Measurements from ENCODE around the gene LRRN2. TPM values are rescaled to one million over a fixed set of nuclear protein-coding genes. Genes with fewer than 3 reads are reported as not detected.
"Not testable (repeated sequence)": the region's sequence is repeated elsewhere in the genome, so short reads cannot be mapped to it uniquely, and the experiment has no call there.

LRRN2 gene
- total RNA-seq, 1 experiment from 2014 or later = not detected

DNA sequence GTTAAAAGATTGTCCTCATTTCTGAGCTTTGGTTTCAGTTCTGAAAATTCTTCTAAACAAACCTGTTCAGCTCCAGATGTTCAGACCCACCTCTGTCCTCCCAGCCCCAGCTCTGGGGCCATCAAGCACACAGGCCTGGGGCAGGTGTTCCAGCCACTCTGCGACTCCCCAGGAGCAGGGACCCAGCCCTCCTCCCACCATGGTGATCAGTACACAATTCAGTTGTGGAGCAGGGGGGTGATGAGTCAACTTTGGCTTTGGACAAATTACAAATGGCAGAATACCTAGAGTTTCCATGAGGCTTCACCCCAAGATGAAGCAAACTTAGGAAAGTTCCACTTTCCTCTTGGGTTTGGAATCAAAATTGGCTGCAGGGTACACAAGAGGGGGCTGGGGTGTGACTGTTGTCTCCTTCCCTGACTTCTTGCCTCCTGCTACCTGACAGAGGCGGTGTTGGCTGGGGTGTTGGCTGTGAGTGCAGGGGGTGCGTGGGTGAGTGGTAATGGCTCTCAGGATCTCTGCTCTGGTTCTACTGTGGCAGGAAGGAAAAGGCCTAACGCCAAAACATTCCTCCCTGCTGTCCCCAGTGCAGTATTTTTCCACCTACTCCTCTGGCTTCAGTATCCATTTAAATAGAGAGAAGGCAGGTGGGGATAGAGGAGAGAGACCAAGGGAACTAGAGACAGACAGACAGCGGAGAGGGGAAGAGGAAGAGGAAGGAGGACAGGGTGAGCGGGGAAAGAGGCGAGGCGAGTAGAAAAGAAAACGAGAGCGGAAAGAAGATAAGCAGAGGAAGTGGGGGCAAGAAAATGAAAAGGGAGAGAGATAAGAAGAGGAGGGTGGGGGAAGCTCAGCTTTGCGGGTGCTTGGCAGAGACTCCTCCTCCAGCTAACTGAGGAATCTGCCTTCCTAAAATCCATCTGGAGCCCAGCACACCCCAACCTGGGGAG lies 20.6 kb upstream of the LRRN2 start:
- no peak for DNase-seq
- no peak overlapping the region for H3K4me3 ChIP-seq
- peaks cover 1% of the 10 kb centered on the region; the same call in 1 of the 2 replicates for H3K4me1 ChIP-seq
- no peaks in the 10 kb centered on the region for H3K36me3 ChIP-seq
- H3K27ac ChIP-seq = no peak overlapping the region
- H3K9me3 ChIP-seq (replicated peaks) = no peaks in the 10 kb centered on the region
- no peaks in the 10 kb centered on the region for H3K27me3 ChIP-seq

DNA sequence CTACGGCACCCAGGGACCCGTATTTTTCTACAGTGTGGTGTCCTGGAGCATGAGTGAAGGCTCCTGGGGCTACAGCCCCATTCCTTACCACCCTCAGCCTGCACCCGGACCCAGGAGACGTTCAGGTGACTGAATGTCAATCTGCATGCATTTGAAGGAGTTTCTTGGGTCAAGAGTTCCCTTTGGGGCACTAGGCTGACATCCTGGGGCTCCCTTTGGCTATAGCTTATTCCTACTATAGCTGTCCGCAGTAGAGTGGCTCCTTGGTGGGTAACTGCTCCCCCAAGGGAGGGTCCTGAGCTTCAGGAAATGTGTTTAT lies 19.9 kb upstream of the LRRN2 start:
- H3K9me3 ChIP-seq (replicated peaks) = no peaks in the 10 kb centered on the region
- no peaks in the 10 kb centered on the region; the same call in 1 of the 2 replicates for H3K4me1 ChIP-seq
- no peak overlapping the region for H3K27ac ChIP-seq
- no peak overlapping the region for H3K4me3 ChIP-seq
- H3K27me3 ChIP-seq = no peaks in the 10 kb centered on the region
- no peaks in the 10 kb centered on the region for H3K36me3 ChIP-seq
- DNase-seq = no peak

DNA sequence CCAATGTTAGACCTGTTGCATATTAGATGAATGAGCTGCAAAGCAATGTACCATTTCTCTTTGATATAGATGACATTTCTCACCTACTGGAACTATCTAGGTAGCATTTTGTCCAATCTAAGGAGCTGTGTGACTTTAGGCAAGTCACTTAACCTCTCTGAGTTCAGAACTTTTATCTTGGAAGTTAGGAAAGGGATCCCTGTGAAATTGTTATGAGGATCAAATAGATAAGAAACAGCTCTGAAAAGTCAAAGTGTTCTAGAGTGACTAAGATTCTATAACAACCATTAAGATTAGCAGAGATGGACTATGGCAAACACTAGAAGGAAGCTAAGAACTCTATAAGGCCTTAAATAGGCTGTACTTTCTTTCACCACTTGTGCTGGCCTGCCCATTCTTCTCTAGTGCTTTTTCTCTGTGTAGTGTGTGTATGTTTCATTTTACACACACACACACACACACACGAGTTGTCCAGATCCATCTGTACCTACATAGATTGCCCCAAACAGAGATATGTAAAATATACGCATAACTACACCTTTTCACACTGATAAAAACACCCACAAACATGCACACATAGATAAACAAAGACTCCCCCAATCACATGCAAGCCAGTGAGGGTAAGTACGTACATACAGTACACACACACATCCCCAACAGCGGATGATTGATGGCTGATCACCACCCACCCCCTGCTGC lies 19.4 kb upstream of the LRRN2 start:
- Histone ChIP-seq H3K4me1 (no peaks in the 10 kb centered on the region; the same call in 1 of the 2 replicates), H3K4me3 (no peak overlapping the region), H3K9me3 (replicated peaks) (no peaks in the 10 kb centered on the region), H3K36me3 (no peaks in the 10 kb centered on the region), H3K27ac (no peak overlapping the region), H3K27me3 (no peaks in the 10 kb centered on the region)
- DNase-seq = no peak

DNA sequence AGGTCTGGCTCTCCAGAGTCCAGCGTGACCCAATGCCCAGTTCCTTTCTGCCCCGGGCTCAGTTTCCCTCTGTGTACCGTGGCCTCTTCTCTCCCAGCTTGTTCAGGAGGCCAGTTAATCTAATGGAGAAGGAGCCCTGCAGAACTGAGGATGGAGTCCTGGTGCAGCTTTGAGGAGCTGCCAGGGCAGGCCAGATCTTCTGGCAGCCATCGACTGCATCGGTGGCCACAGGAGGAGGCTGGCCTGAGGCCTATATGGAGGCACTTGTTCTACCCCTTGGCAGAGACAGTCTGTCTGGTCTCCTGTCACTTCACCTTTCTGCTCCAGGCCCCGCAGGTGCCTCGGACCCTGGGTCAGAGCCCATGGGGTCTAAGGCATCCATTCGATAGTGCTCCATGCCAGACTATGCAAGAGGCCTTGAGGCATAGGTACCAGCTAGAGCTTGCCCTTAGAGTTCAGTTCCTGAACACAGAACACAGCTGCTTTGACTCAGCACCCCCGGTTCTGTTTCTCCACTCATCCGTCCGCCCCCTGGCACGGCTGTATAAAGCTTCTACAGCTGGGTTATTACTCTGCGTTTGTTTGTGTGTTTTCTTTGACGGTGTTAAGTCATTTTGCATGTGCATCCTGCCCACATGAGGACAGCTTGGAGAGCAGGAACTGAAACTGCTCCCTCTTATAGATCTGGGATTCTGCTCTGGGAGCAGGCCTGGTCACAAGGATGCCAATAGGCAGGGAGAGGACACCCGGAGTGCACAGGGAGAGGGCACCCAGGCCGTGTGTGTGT lies 18.5 kb upstream of the LRRN2 start:
- DNase-seq = no peak
- peaks cover 5% of the 10 kb centered on the region for H3K27me3 ChIP-seq
- no peaks in the 10 kb centered on the region for H3K9me3 ChIP-seq (replicated peaks)
- no peaks in the 10 kb centered on the region for H3K36me3 ChIP-seq
- H3K4me3 ChIP-seq = no peak overlapping the region
- H3K4me1 ChIP-seq = no peaks in the 10 kb centered on the region; the same call in 1 of the 2 replicates
- H3K27ac ChIP-seq = no peak overlapping the region

DNA sequence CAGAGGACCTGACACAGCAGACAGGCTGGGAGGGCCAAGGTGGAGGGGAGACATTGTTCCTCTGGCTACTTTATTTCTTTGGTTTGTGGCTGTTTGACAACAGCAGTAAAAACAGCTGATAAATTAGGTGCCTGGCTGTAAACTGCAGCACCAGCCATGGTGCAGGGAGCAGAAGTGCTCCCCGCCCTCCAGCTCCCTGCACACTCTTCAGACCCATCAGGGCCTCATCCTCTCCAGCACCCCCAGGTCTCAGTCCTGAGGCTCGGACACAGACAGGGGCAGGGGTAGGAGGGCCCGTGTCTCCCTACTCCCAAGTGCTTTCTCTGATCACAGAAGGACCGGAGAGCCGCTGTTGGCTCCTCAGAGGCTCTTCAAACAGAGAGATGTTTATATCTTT lies 17.7 kb upstream of the LRRN2 start:
- Histone ChIP-seq H3K4me3 (no peak overlapping the region), H3K9me3 (replicated peaks) (no peaks in the 10 kb centered on the region), H3K27me3 (peaks cover 9% of the 10 kb centered on the region), H3K36me3 (no peaks in the 10 kb centered on the region), H3K27ac (no peak overlapping the region), H3K4me1 (no peaks in the 10 kb centered on the region)
- no peak for DNase-seq

DNA sequence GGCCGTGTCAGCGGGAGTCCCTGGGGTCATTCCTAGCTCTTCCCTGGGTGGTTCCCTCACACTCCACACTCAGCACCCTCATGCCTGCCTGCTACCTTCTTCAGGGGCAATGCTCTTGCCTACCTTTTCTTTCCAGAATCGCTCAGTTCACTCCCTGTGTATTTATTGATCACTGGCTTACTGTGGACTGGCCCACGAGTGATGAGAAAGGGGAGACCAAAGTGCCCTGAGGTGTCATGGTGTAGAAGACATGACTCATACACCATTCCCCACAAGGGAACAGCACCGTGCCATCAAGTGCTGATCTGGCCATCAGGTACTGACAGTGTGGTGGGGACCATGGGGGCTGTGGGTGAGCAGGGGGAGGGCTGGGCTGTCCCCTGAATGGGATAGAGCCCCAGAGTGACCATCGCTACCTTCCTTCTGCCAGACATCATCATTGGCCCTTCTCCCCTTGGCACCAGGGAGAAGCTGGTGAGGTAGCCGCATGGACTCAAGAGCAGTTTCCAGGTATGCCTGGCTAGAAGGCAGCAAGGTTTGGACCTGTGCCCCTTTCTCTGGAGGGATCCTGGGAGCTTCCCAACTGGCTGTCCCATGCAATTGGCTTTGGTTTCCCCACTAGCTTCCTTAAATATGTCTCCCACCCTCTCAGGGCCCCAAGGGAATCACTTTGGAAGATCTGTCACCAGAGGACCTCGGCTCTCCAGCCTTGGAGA lies 17.2 kb upstream of the LRRN2 start:
- Histone ChIP-seq H3K36me3 (no peaks in the 10 kb centered on the region), H3K9me3 (replicated peaks) (no peaks in the 10 kb centered on the region), H3K27ac (no peak overlapping the region), H3K4me1 (no peaks in the 10 kb centered on the region), H3K27me3 (peaks cover 9% of the 10 kb centered on the region), H3K4me3 (no peak overlapping the region)
- no peak for DNase-seq

DNA sequence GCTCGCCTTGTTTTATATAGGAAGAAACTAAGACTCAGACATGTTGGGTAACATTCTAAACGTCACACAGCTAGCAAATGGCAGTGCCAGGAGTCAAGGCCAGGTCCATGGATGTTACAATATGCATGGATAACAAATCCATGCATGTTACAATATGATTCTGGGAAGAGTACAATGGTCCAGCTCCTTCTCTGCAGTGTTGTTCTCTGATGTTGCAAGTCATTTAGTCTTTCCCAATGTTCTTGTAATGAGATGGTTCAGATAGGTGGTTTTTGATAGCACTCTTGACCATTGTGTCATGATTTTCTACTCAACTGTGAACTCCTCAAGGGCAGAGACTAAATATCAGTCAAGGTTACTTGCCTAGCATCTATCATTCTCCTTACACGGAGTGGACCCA lies 15.7 kb upstream of the LRRN2 start:
- no peak overlapping the region for H3K27ac ChIP-seq
- DNase-seq = no peak
- H3K9me3 ChIP-seq (replicated peaks) = no peaks in the 10 kb centered on the region
- no peaks in the 10 kb centered on the region for H3K36me3 ChIP-seq
- H3K4me3 ChIP-seq = no peak overlapping the region
- peaks cover 9% of the 10 kb centered on the region for H3K27me3 ChIP-seq
- no peaks in the 10 kb centered on the region for H3K4me1 ChIP-seq

DNA sequence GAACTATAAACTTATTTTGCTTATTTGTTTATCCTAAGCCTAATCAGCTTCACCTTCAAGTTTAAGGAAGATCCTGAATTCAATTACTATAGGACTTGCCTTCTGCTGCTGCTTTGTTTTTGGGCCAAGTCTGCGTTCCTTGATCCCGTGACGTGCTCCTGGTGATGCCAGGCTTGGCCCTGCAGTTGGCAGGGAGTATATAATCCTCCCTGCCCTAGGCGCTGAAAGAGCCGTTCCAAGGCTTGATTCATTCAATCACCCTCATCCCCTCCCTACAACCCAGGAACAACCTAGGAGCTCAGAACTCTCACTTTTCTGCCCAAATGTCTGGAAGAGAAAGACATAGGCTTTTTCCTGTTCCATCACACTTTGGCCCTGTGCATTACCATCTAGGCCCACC lies 12.4 kb upstream of the LRRN2 start:
- peaks cover 24% of the 10 kb centered on the region for H3K27me3 ChIP-seq
- no peaks in the 10 kb centered on the region for H3K36me3 ChIP-seq
- H3K27ac ChIP-seq = no peak overlapping the region
- H3K4me1 ChIP-seq = no peaks in the 10 kb centered on the region
- H3K9me3 ChIP-seq (replicated peaks) = no peaks in the 10 kb centered on the region
- no peak overlapping the region for H3K4me3 ChIP-seq
- DNase-seq = no peak

DNA sequence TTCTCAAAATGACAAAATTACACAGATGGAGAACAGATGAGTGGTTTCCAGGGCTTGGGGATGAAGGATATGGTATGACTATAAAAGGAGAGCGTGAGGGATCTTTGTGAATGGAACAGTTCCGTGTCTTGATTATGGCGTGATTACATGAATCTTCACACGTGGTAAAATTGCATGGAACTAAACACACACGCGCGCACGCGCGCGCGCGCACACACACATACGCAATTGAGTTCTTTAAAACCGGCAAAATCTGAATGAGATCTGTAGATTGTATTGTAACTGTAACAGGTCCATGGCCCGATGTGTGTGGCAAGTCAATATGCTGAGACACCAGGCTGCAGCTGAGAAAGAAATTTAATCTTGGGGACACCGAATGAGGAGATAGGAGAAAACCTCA lies 11.1 kb upstream of the LRRN2 start:
- DNase-seq = no peak
- Histone ChIP-seq H3K9me3 (replicated peaks) (no peaks in the 10 kb centered on the region), H3K27ac (no peak overlapping the region), H3K36me3 (no peaks in the 10 kb centered on the region), H3K27me3 (peaks cover 30% of the 10 kb centered on the region), H3K4me1 (no peaks in the 10 kb centered on the region), H3K4me3 (no peak overlapping the region)

DNA sequence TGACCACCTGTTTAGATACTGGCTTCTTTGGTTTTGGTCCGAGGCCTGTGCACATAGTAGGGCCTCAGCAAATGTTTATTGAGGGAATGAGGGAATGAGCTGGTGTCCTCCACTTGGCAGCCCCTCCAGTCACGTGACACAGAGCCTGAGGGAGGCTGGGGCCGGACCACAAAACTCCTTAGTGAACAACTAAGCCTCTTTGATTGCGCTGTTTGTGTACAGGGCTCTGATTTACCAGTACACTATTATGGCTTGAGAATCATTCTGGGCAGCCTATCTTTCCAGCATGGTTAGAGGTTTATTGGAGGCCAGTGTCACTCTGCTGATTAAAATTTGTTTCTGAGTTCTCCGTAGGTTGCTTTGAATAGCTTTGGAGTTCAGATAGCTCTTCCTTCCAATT lies 10.2 kb upstream of the LRRN2 start:
- Histone ChIP-seq H3K27ac (no peak overlapping the region), H3K4me3 (no peak overlapping the region), H3K4me1 (no peaks in the 10 kb centered on the region), H3K36me3 (no peaks in the 10 kb centered on the region), H3K9me3 (replicated peaks) (no peaks in the 10 kb centered on the region), H3K27me3 (peaks cover 34% of the 10 kb centered on the region)
- DNase-seq = no peak

DNA sequence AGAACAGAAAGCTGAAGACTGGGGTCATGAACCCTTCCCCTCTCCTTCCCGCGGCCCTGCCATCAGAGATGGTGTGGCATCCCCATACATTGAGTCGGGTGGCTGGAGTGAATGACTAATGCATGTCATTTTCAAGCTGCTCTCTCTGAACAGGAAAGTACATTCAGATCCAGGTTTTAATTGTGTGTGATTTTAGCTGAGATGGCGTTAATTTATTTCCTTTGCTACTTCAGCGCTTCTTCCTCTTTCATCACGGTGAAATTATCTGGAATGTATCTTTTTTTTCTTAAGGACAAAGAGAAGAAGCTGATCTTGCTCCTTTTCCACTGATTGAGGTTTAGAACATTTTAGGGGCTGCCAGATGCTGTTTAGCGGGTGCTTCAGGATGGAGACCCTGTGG lies 8.6 kb upstream of the LRRN2 start:
- no peak for DNase-seq
- Histone ChIP-seq H3K4me1 (no peaks in the 10 kb centered on the region), H3K4me3 (no peak overlapping the region), H3K27ac (no peak overlapping the region), H3K27me3 (peaks cover 34% of the 10 kb centered on the region), H3K36me3 (no peaks in the 10 kb centered on the region), H3K9me3 (replicated peaks) (no peaks in the 10 kb centered on the region)

DNA sequence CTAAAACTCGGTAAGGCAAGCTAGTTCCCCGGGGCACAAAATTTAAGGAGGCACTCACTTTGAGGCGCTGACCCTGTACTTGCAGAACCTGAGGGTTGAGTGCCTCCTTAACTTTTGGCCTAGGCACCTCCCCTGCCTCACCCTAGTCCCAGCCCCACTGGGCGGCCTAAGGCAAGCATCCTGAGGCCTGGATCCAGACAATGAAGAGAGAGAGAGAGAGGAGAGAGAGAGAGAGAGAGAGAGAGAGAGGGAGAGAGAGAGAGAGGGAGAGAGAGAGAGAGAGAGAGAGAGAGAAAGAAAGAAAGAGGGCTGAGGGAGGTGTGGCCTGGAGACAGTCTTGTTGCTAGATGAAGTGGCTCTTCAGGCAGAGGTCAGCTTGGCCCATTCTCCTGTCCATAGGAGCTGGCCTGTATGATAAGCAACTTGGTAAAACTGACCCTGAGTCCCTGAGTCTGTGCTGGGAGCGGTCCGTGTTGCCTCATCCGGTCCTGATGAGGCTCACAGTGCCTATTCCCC lies 7.4 kb upstream of the LRRN2 start:
- H3K4me3 ChIP-seq = no peak overlapping the region
- no peak overlapping the region for H3K27ac ChIP-seq
- H3K9me3 ChIP-seq (replicated peaks) = no peaks in the 10 kb centered on the region
- DNase-seq = no peak
- H3K4me1 ChIP-seq = no peaks in the 10 kb centered on the region
- H3K27me3 ChIP-seq = peaks cover 30% of the 10 kb centered on the region
- no peaks in the 10 kb centered on the region for H3K36me3 ChIP-seq

DNA sequence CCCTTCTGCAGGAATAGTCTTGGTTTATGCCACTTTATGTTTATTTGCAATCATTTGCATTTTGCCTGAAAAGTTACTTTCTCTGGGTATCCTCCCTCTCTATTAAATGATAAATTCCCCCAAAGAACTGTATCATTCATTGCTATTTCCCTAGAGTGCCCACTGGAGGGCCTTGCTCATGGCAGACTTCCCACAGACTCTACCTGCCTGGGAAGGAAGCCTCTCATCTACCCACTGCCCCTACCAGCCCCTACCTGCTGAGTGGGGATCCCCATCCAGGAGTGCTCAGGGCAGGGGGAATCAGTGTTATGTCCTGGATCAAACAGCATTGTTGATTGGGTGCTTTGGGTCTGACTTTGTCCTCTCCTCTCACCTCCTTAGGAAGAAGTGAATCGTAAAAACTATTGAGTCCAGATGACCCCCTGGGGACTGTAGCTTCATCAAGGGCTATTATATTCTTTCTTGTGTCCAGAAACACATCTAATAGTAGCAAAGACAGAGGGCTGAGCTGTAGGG lies 6.8 kb upstream of the LRRN2 start:
- no peak for DNase-seq
- H3K4me3 ChIP-seq = no peak overlapping the region
- no peaks in the 10 kb centered on the region for H3K4me1 ChIP-seq
- H3K27me3 ChIP-seq = peaks cover 30% of the 10 kb centered on the region
- H3K27ac ChIP-seq = no peak overlapping the region
- no peaks in the 10 kb centered on the region for H3K36me3 ChIP-seq
- H3K9me3 ChIP-seq (replicated peaks) = no peaks in the 10 kb centered on the region

DNA sequence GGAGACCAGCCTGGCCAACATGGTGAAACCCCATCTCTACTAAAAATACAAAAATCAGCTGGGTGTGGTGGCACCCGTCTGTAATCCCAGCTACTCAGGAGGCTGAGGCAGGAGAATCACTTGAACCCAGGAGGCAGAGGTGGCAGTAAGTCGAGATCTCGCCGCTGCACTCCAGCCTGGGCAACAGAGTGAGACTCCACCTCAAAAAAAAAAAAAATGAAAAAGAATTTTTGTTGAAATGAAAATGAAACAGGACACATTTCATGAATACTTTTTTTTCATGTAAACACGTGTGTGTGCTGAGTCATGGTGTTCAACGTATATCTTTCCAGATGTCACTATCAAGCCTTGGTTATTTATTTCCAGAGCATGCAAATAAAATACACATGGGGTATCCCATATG lies 5.8 kb upstream of the LRRN2 start:
- DNase-seq; H3K36me3 ChIP-seq; H3K9me3 ChIP-seq (replicated peaks); H3K4me1 ChIP-seq; H3K4me3 ChIP-seq; H3K27ac ChIP-seq: not testable (repeated sequence)
- H3K27me3 ChIP-seq = peaks cover 35% of the 10 kb centered on the region
